ENCODE results near the gene DAB2IP.

DAB2IP gene

GRCh38 chr9:121699571-121700164 is 48.2 kb downstream of the DAB2IP start:
- TF ChIP-seq CTCF (IDR thresholded peaks at IDR 0.05; ENCODE audit: insufficient read depth, low read depth, low read length, missing control alignments), result no peak
- peak; percentile 10 for DNase-seq (ENCODE audit: low read depth)
- peak overlapping the region; percentile 66 for H3K4me3 ChIP-seq (ENCODE audit: low read length)

- peak; percentile 99 for DNase-seq (ENCODE audit: low read depth)
- peak; percentile 59 for TF ChIP-seq CTCF (IDR thresholded peaks at IDR 0.05; ENCODE audit: insufficient read depth, low read depth, low read length, missing control alignments)
- peak overlapping the region; percentile 66 for H3K4me3 ChIP-seq (ENCODE audit: low read length)
Measured at GRCh38 chr9:121700165-121700831, 48.9 kb downstream of the DAB2IP start.

- peak overlapping the region; percentile 66 for H3K4me3 ChIP-seq (ENCODE audit: low read length)
- no peak for TF ChIP-seq CTCF (IDR thresholded peaks at IDR 0.05; ENCODE audit: insufficient read depth, low read depth, low read length, missing control alignments)
- peak; percentile 43 for DNase-seq (ENCODE audit: low read depth)
Measured at GRCh38 chr9:121700832-121701419, 49.5 kb downstream of the DAB2IP start.

GRCh38 chr9:121701736-121702261 is 50.4 kb downstream of the DAB2IP start:
- TF ChIP-seq CTCF (IDR thresholded peaks at IDR 0.05; ENCODE audit: insufficient read depth, low read depth, low read length, missing control alignments), result no peak
- peak; percentile 16 for DNase-seq (ENCODE audit: low read depth)
- peak overlapping the region; percentile 66 for H3K4me3 ChIP-seq (ENCODE audit: low read length)

GRCh38 chr9:121703014-121703734 is 51.7 kb downstream of the DAB2IP start:
- no peak for DNase-seq (ENCODE audit: low read depth)
- H3K4me3 ChIP-seq (ENCODE audit: low read length), result no peak overlapping the region
- TF ChIP-seq CTCF (IDR thresholded peaks at IDR 0.05; ENCODE audit: insufficient read depth, low read depth, low read length, missing control alignments), result peak; percentile 38

- H3K4me3 ChIP-seq (ENCODE audit: low read length), result no peak overlapping the region
- DNase-seq (ENCODE audit: low read depth), result peak; percentile 79
Measured at GRCh38 chr9:121704281-121704680, 52.8 kb downstream of the DAB2IP start.

More at GRCh38 chr9:121704281-121704680, 52.8 kb downstream of the DAB2IP start:
- TF ChIP-seq CTCF (IDR thresholded peaks at IDR 0.05; ENCODE audit: insufficient read depth, low read depth, low read length, missing control alignments), result no peak
